Measurements from ENCODE around the gene TMEM225.
"Not testable (repeated sequence)": the region's sequence is repeated elsewhere in the genome, so short reads cannot be mapped to it uniquely, and the experiment has no call there.

TMEM225 gene, protein sequence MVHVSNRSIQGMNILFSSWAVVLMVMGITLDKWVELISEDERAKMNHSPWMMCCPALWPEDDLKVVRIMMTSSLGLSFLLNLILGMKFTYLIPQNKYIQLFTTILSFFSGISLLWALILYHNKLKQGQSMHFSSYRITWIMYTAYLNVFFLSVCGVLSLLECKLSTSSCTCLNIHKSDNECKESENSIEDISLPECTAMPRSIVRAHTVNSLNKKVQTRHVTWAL

GRCh38 chr11:123885570-123885969 lies at the start of gene TMEM225:
Gene TMEM225, minus strand, starts transcription at chr11:123885670. Its CDS starts 245 bp downstream, at chr11:123885425.
- no peak for DNase-seq (ENCODE audit: low read depth)

DNA sequence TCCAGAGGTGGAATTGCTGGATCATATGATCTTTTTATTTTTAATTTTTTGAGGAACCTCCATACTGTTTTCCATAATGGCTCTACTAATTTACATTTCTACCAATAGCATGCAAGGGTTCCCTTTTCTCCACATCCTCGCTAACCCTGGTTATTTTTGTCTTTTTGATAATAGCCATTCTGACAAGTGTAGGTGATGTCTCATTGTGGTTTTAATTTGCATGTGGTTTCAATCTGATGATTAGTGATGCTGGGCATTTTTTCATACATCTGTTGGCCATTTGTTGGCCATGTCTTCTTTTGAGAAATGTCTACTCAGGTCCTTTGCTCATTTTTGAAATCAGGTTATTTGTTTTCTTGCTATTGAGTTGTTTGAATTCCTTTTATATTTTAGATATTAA lies 38.6 kb upstream of the TMEM225 start:
- DNase-seq (ENCODE audit: low read depth) = no peak

- no peak for DNase-seq (ENCODE audit: low read depth)
Measured at GRCh38 chr11:123920943-123921342, 35.5 kb upstream of the TMEM225 start.

DNA sequence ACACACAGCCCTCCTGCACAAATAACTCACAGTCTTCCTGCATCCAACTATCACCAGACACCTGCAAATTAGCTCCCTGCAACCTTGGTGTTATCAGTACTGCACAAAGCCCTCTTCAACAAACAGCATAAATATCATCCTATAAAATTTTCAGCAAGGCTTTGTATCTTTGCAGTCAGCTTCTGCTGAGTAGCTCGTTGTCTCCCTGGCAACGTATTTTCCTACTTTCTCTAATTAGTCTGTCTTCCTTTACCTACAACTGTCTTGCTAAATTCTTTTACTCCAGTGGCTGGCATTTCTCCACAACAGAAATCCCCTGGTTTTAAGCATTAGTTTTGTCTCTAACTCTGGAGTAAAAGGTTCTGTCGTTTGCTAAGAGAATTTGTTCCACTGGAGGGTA lies 20.4 kb upstream of the TMEM225 start:
- no peak for DNase-seq (ENCODE audit: low read depth)

DNA sequence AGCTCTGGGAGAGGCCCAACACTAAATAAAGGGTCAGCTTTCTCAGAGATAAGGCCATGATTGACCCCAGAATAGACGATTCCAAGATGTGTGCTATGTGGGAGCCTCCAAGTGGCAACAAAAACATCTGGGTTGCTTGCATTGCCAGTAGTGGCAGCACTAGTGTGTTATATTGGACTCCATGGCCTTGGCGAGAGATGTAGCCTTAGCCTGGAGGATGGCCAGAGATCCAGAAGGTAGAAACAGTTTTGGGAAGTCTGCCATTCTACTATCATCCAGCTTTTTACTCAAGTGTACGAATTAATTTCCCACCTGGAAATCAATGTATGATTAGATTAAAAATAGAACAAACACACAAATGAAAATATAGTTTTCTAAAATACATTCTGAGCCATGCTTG lies 19.5 kb upstream of the TMEM225 start:
- no peak for DNase-seq (ENCODE audit: low read depth)

DNA sequence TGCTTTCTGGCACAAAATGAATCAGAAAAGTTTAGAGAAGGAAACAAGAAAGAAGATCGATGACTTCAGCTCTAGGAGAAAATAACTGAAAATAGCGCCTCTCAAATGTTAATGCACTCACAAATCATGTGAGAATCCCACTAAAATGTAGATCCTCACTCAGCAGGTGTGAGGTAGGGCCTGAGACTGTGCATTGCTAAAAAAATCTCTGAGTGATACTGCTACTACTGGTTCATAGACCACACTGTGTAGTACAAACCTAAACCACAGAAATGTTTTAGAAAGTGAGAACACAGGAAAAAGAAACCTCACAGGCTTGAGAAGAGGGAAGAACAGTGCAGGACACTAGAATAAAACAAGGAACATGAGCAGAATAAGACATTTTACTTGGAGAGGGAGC lies 18.5 kb upstream of the TMEM225 start:
- DNase-seq (ENCODE audit: low read depth) = no peak

GRCh38 chr11:123901867-123902266 lies 16.4 kb upstream of the TMEM225 start, which contains the start of gene OR8D4:
Gene OR8D4, plus strand, starts transcription at chr11:123902167. Its CDS starts 4,265 bp downstream, at chr11:123906432.
- DNase-seq (ENCODE audit: low read depth) = no peak

- no peak for DNase-seq (ENCODE audit: low read depth)
Measured at GRCh38 chr11:123899792-123900191, 14.3 kb upstream of the TMEM225 start.

DNA sequence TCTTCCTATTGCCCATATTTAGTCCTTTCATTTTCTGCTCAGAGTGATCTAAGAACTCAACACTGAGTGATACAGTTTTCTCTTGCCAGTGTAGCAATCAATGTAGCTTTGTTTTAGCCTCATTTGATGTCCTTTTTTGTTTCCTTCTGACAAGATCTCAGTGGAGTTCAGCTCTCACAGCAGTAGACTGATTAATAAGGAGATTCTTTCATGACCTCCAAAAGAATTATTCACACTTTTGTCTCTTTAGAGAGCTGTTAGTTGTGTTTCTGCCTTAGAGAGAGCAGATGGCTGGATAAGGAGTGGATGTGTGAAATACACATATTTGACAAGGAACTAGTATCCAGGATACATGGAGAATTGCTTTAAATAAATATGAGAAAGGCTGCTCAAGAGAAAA lies 6.6 kb upstream of the TMEM225 start:
- DNase-seq (ENCODE audit: low read depth) = no peak

DNA sequence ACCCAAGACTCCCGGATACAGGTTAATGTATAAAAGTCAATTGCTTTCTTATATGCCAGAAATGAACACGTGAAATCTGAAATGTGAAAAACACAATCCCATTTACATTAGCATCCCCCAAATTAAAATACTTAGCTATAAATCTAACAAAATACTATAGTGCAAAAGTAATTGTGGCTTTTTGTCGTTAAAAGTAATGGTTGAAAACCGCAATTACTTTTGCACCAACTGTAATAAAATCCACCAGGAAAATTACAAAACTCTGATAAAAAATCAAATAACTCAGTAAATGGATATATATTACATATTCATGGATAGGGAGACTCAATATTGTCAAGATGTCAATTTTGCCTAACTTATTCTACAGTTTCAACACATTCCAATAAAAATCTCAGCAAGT lies 4.6 kb downstream of the TMEM225 start:
- DNase-seq (ENCODE audit: low read depth) = no peak

- not testable (repeated sequence) for DNase-seq (ENCODE audit: low read depth)
Measured at GRCh38 chr11:123867795-123868194, 17.7 kb downstream of the TMEM225 start.

GRCh38 chr11:123865293-123865692 lies 20.2 kb downstream of the TMEM225 start:
- not testable (repeated sequence) for DNase-seq (ENCODE audit: low read depth)

DNA sequence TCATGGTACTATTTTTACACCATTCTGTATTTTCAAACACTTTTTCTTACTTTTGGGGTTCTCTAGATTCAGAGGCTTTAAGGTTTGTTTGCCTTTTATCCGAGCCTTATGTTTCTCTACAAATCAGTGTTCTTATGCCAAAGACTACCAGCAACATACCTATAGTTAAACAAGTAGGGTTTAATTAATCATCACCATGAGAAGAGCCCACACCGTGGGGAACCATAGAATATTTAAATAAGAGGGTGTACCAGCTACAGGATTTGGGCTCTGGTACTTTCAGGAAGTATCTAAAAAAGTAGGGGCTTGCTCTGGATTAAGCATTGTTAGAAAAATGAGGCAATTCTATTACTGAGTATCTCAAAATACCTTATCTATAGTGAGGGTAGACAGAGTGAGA lies 25.7 kb downstream of the TMEM225 start:
- no peak for DNase-seq (ENCODE audit: low read depth)

GRCh38 chr11:123856444-123856843 lies 29.0 kb downstream of the TMEM225 start:
- no peak for DNase-seq (ENCODE audit: low read depth)

- DNase-seq (ENCODE audit: low read depth) = no peak
Measured at GRCh38 chr11:123853038-123853437, 32.4 kb downstream of the TMEM225 start.

DNA sequence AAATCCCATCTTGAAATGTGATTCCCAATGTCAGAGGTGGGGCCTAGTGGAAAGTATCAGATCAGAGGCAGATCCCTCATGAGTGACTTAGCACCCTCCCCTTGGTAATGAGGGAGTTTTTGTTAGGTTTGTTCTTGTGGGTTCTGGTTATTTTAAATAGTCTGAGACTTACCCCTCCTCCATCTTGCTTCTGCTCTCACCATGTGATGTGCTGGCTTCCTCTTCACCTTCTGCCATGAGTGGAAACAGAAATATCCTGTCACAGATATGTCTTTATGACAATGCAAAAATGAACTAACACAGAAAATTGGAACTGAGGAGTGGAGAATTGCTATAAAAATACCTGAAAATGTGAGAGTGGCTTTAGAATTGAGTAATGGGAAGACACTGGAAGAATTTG lies 33.1 kb downstream of the TMEM225 start:
- no peak for DNase-seq (ENCODE audit: low read depth)

DNA sequence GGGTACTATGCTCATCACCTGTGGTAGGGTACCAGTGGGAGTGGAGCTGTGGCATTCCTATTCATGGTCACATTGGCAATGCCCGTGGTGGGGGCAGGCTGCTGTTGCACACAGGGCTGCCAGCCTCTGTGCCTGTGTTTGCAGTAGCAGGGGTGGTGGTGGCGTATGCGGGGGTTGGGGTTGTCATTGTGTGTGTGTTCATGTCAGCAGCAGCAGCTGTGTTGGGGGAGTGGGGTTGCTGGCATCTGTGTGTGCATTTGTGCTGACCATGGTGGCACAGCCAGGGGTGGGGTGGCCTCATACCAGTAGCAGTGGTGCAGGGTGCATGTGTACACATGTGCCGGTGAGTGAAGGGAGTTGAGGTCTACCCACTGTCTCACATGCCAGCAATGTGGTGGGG lies 34.4 kb downstream of the TMEM225 start:
- DNase-seq (ENCODE audit: low read depth) = no peak

- DNase-seq (ENCODE audit: low read depth) = no peak
Measured at GRCh38 chr11:123841174-123841573, 44.3 kb downstream of the TMEM225 start.

GRCh38 chr11:123839131-123839530 lies 46.3 kb downstream of the TMEM225 start:
- no peak for DNase-seq (ENCODE audit: low read depth)

DNA sequence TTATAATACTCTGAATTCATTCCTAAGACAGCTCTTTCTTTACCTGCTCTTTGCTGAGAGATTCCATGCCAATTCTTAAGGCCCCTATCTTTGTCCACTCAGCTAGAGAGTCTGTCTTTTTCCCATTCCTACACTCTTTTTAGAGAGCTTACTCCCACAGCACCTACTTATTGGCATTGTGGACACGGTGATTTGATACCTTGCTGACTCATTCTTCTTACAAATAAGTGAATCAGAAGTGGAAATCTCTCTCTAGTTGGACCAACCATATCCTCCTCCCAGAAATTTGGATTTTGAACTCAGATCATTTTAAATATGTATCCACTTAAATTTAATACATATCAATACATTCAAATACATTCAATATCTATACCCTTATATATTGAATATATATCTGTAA lies 46.8 kb downstream of the TMEM225 start:
- no peak for DNase-seq (ENCODE audit: low read depth)

- no peak for DNase-seq (ENCODE audit: low read depth)
Measured at GRCh38 chr11:123838199-123838598, 47.3 kb downstream of the TMEM225 start.

DNA sequence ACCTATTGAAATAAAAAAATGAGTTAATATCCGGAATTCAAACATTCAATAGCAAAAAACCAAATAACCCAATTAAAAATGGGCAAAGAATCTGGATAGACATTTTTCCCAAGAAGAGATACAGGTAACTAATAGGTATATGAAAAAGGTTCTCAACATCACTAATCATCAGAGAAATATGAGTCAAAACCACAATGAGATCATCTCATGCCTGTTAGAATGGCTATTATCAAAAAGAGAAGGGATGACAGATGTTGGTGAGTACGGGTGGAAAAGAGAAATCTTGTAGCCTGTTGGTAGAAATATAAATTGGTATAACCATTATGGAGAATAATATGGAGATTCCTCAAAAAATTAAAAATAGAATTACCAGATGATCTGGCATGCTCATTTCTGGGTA lies 52.4 kb downstream of the TMEM225 start:
- DNase-seq (ENCODE audit: low read depth) = no peak
